K562 (cell line): Measurements from ENCODE around the gene NGRN. TPM values are rescaled to one million over a fixed set of nuclear protein-coding genes. Genes with fewer than 3 reads are reported as not detected.

Source experiments
- CBFA2T3 ChIP-seq: fragments of 450-650 bp; IDR thresholded peaks from 2 replicates; pipeline ENCODE4 v1.6.1; 2017
- EGR1 ChIP-seq: fragments of 450-650 bp; conservative IDR thresholded peaks from 2 replicates; pipeline ENCODE4 v1.6.1; 2017; ENCODE audit warnings: mild to moderate bottlenecking
- GTF2B ChIP-seq: IDR thresholded peaks from 2 replicates; pipeline ENCODE4 v1.6.1; 2011; ENCODE audit not compliant: insufficient read length; ENCODE audit errors: extremely low read depth
- HMG20A ChIP-seq: fragments of 450-650 bp; formaldehyde crosslinking; conservative IDR thresholded peaks from 2 replicates; pipeline ENCODE4 v1.4.0; 2020; ENCODE audit warnings: mild to moderate bottlenecking, mixed read lengths
- IRF1 ChIP-seq: sonication (generic); formaldehyde crosslinking; IDR thresholded peaks from 2 replicates; pipeline ENCODE4 v1.8.0; 2022; ENCODE audit warnings: missing genetic modification reagents, mild to moderate bottlenecking, borderline replicate concordance
- IRF9 ChIP-seq: fragments of 450-650 bp; IDR thresholded peaks from 2 replicates; pipeline ENCODE4 v1.6.1; 2016; ENCODE audit warnings: missing biosample characterization, missing genetic modification characterization
- SMC3 ChIP-seq: conservative IDR thresholded peaks from 2 replicates; pipeline ENCODE4 v1.6.1; 2011; ENCODE audit warnings: low read depth, low read length, improper control_type of control experiment; ENCODE audit not compliant: insufficient read depth
- TAF1 ChIP-seq: IDR thresholded peaks from 2 replicates; pipeline ENCODE4 v1.6.1; 2011; ENCODE audit warnings: mild to moderate bottlenecking, low read length, moderate library complexity; ENCODE audit not compliant: insufficient read depth, control insufficient read depth, severe bottlenecking; ENCODE audit errors: extremely low read depth
- ZFP30 ChIP-seq: fragments of 250-450 bp; sonication (Bioruptor Pico); IDR thresholded peaks from 2 replicates; pipeline ENCODE4 v1.8.0; 2022; ENCODE audit warnings: moderate library complexity, mild to moderate bottlenecking, inconsistent platforms, borderline replicate concordance
- ZNF274 ChIP-seq: IDR thresholded peaks from 2 replicates; pipeline ENCODE4 v1.6.1; 2011; ENCODE audit warnings: low read depth, mild to moderate bottlenecking, low read length, moderate library complexity, borderline replicate concordance
- ZNF280A ChIP-seq: fragments of 450-650 bp; IDR thresholded peaks from 2 replicates; pipeline ENCODE4 v1.6.1; 2018; ENCODE audit warnings: mild to moderate bottlenecking, low read depth; ENCODE audit not compliant: partially characterized antibody
- ZNF655 ChIP-seq: fragments of 250-450 bp; sonication (Bioruptor Pico); IDR thresholded peaks from 2 replicates; pipeline ENCODE4 v1.5.0; 2021
- polyA plus RNA-seq, 8 experiments: library from polyadenylated mRNA; depleted of rRNA in 4 of 8; stranded (reverse) in 5 of 8; unstranded in 3 of 8; fragments of >200 nt; fragmentation: Nextera tagmentation in 2 of 8; fragmentation: Illumina TruSeq in 1 of 8; extraction: Ambion mirVana in 2 of 8; extraction: Trizol in 1 of 8; gene quantifications; 2 replicates each; pipeline versions ENCODE4 v1.2.1 to v1.2.3, GENCODE V29; 2011 to 2014; ENCODE audit warnings: inconsistent platforms in 1 of 8, missing spikeins in 1 of 8
- total RNA-seq, 7 experiments: library from RNA; depleted of rRNA in 6 of 7; stranded (reverse); fragments of >200 nt in 6 of 7; fragmentation: Illumina TruSeq in 2 of 7; extraction: Trizol in 2 of 7; gene quantifications; 2 replicates each; pipeline versions ENCODE4 v1.2.1 to v1.2.3, GENCODE V29; 2011 to 2021; ENCODE audit warnings: low replicate concordance in 1 of 7

The NGRN gene
- total and polyA plus RNA-seq, 9 of the 15 experiments (the other 6 are each of a cell fraction or from before 2014, with no cell fraction given), result 14.0 to 73.4 (median 60.0) TPM

- TF ChIP-seq ZFP30 (CRISPR knock-in tag) (no peak), HMG20A (CRISPR knock-in tag) (no peak), IRF1 (CRISPR knock-in tag) (no peak), CBFA2T3 (no peak), ZNF655 (CRISPR knock-in tag) (no peak), ZNF274 (no peak), GTF2B (no peak), SMC3 (no peak), ZNF280A (no peak), IRF9 (tag) (no peak), EGR1 (no peak), TAF1 (no peak)
Observed at GRCh38 chr15:90300541-90300940, 35.1 kb downstream of the NGRN start (continued).
